Fibroblast of mammary gland (primary cell): Measurements from ENCODE around the gene ZNF775.
A peak's percentile ranks its signal among the peaks of the same experiment; 100 is the strongest.

Experiments
- DNase-seq: peaks from one replicate; pipeline ENCODE4 v3.0.0-alpha.2; 2010; ENCODE audit warnings: low read depth
- H3K4me3 ChIP-seq: 2 replicates; pipeline ENCODE4 v1.5.1; 2011; ENCODE audit warnings: low read depth, mild to moderate bottlenecking, low read length, moderate library complexity; ENCODE audit not compliant: control insufficient read depth
- CTCF ChIP-seq: conservative IDR thresholded peaks from 2 replicates; pipeline ENCODE4 v1.5.1; 2011; ENCODE audit warnings: low read depth, low read length, inconsistent platforms; ENCODE audit not compliant: control insufficient read depth, insufficient read depth

ZNF775 gene

GRCh38 chr7:150335108-150335773, 43.9 kb upstream of the ZNF775 start:
- peak; percentile 66 for DNase-seq
- no peak for TF ChIP-seq CTCF
- H3K4me3 ChIP-seq = no peak overlapping the region

GRCh38 chr7:150335774-150336112, 43.4 kb upstream of the ZNF775 start:
- no peak overlapping the region for H3K4me3 ChIP-seq
- no peak for TF ChIP-seq CTCF
- DNase-seq = no peak

- no peak for TF ChIP-seq CTCF
- no peak for DNase-seq
- no peak overlapping the region for H3K4me3 ChIP-seq
These were observed 42.4 kb upstream of the ZNF775 start for GRCh38 chr7:150336746-150337145.

GRCh38 chr7:150337179-150337578, 42.0 kb upstream of the ZNF775 start:
- H3K4me3 ChIP-seq = no peak overlapping the region
- DNase-seq = no peak
- no peak for TF ChIP-seq CTCF

GRCh38 chr7:150337659-150338081, 41.5 kb upstream of the ZNF775 start:
- no peak for DNase-seq
- TF ChIP-seq CTCF = no peak
- H3K4me3 ChIP-seq = no peak overlapping the region

- H3K4me3 ChIP-seq = no peak overlapping the region
- no peak for DNase-seq
- no peak for TF ChIP-seq CTCF
These were observed 40.8 kb upstream of the ZNF775 start for GRCh38 chr7:150338166-150338829.

GRCh38 chr7:150339409-150339809, 39.7 kb upstream of the ZNF775 start:
- no peak overlapping the region for H3K4me3 ChIP-seq
- TF ChIP-seq CTCF = no peak
- no peak for DNase-seq
